Epithelial cell of esophagus (primary cell): ENCODE data around the gene FAH.
"Not testable (repeated sequence)": the region's sequence is repeated elsewhere in the genome, so short reads cannot be mapped to it uniquely, and the experiment has no call there.

Source experiments
- DNase-seq: peaks from one replicate; pipeline ENCODE4 v3.0.0; 2010; ENCODE audit warnings: low read depth
- H3K4me3 ChIP-seq: 2 replicates; pipeline ENCODE4 v1.5.1; 2011; ENCODE audit warnings: mild to moderate bottlenecking, low read length, control low read depth
- CTCF ChIP-seq: IDR thresholded peaks from 2 replicates; pipeline ENCODE4 v1.5.1; 2011; ENCODE audit warnings: low read depth, mild to moderate bottlenecking, low read length, control low read depth, inconsistent platforms; ENCODE audit not compliant: insufficient read depth; ENCODE audit errors: missing control alignments

Gene FAH

GRCh38 chr15:80155001-80155377 is 2.2 kb downstream of the FAH start:
- DNase-seq = no peak
- TF ChIP-seq CTCF = no peak
- H3K4me3 ChIP-seq = no peak overlapping the region

- H3K4me3 ChIP-seq, DNase-seq: not testable (repeated sequence)
These were observed 2.8 kb downstream of the FAH start for GRCh38 chr15:80155378-80156175.

GRCh38 chr15:80156176-80156720 is 3.4 kb downstream of the FAH start:
- no peak for DNase-seq
- TF ChIP-seq CTCF = no peak
- no peak overlapping the region for H3K4me3 ChIP-seq

GRCh38 chr15:80157215-80157614 is 4.4 kb downstream of the FAH start:
- no peak for DNase-seq
- H3K4me3 ChIP-seq = no peak overlapping the region
- no peak for TF ChIP-seq CTCF

- TF ChIP-seq CTCF = no peak
- no peak for DNase-seq
- H3K4me3 ChIP-seq = no peak overlapping the region
These were observed 6.5 kb downstream of the FAH start for GRCh38 chr15:80159301-80159700.

- DNase-seq = no peak
- no peak for TF ChIP-seq CTCF
- H3K4me3 ChIP-seq = no peak overlapping the region
These were observed 7.2 kb downstream of the FAH start for GRCh38 chr15:80159811-80160569.

GRCh38 chr15:80160570-80161156 is 7.9 kb downstream of the FAH start:
- DNase-seq = peak; percentile 97
- no peak for TF ChIP-seq CTCF

More at GRCh38 chr15:80160570-80161156, 7.9 kb downstream of the FAH start:
- H3K4me3 ChIP-seq = no peak overlapping the region
